GM21825 (cell line): Measurements from ENCODE around the gene FANK1.

ENCODE experiments used
- ATAC-seq: cut with Tn5 transposase; IDR thresholded peaks from one replicate; pipeline ENCODE4 v1.9.1; 2021; ENCODE audit warnings: mild to moderate bottlenecking, moderate library complexity; ENCODE audit not compliant: unreplicated experiment

FANK1 gene

GRCh38 chr10:125896088-125896934, at the start of gene FANK1:
FANK1 (plus strand) TSS chr10:125896564; CDS start chr10:125896643, 79 bp downstream.
- peak; percentile 86 for ATAC-seq

- no peak for ATAC-seq
These were observed 49.5 kb upstream of the FANK1 start for GRCh38 chr10:125846894-125847293.

- no peak for ATAC-seq
These were observed 48.0 kb upstream of the FANK1 start for GRCh38 chr10:125848371-125848770.

GRCh38 chr10:125848857-125849256, 47.5 kb upstream of the FANK1 start:
- no peak for ATAC-seq

GRCh38 chr10:125849448-125849847, 46.9 kb upstream of the FANK1 start:
- ATAC-seq, result no peak

GRCh38 chr10:125850766-125851731, 45.3 kb upstream of the FANK1 start:
- ATAC-seq, result no peak

- ATAC-seq, result no peak
These were observed 43.9 kb upstream of the FANK1 start for GRCh38 chr10:125852487-125852886.

- no peak for ATAC-seq
These were observed 39.1 kb upstream of the FANK1 start for GRCh38 chr10:125857185-125857760.

GRCh38 chr10:125859128-125859817, 37.1 kb upstream of the FANK1 start:
- no peak for ATAC-seq

- no peak for ATAC-seq
These were observed 31.2 kb upstream of the FANK1 start for GRCh38 chr10:125865120-125865519.

GRCh38 chr10:125866421-125867029, 29.8 kb upstream of the FANK1 start:
- ATAC-seq, result no peak

GRCh38 chr10:125868372-125868975, 27.9 kb upstream of the FANK1 start:
- ATAC-seq, result no peak

- no peak for ATAC-seq
These were observed 25.0 kb upstream of the FANK1 start for GRCh38 chr10:125871338-125871737.

- no peak for ATAC-seq
These were observed 17.2 kb upstream of the FANK1 start for GRCh38 chr10:125878957-125879835.

GRCh38 chr10:125880719-125881118, 15.6 kb upstream of the FANK1 start:
- no peak for ATAC-seq

- no peak for ATAC-seq
These were observed 15.2 kb upstream of the FANK1 start, which contains the start of gene DHX32 for GRCh38 chr10:125881192-125881591. DHX32 (minus strand) TSS chr10:125881292; CDS start chr10:125880824, 468 bp downstream.

GRCh38 chr10:125882596-125882995, 13.8 kb upstream of the FANK1 start:
- no peak for ATAC-seq

- no peak for ATAC-seq
These were observed 13.2 kb upstream of the FANK1 start for GRCh38 chr10:125883211-125883610.
